ENCODE data around the gene TBC1D22A. TPM values are rescaled to one million over a fixed set of nuclear protein-coding genes. Genes with fewer than 3 reads are reported as not detected.

The TBC1D22A gene
- total RNA-seq, 1 donor from 2014 or later = 28.9 TPM

- peak overlapping the region; percentile 2 for H3K27ac Mint-ChIP-seq (ENCODE audit: unreplicated experiment)
- H3K4me1 Mint-ChIP-seq (ENCODE audit: unreplicated experiment) = peaks cover 16% of the 10 kb centered on the region
- peaks cover 6% of the 10 kb centered on the region for H3K9me3 Mint-ChIP-seq (ENCODE audit: unreplicated experiment)
- TF ChIP-seq CTCF (IDR thresholded peaks at IDR 0.05) = no peak
- H3K27me3 Mint-ChIP-seq (ENCODE audit: unreplicated experiment) = no peaks in the 10 kb centered on the region
- no peak for DNase-seq (ENCODE audit: extremely low spot score, unreplicated experiment)
- H3K36me3 Mint-ChIP-seq (ENCODE audit: unreplicated experiment) = peaks cover 4% of the 10 kb centered on the region
- no peak overlapping the region for H3K4me3 Mint-ChIP-seq (ENCODE audit: unreplicated experiment)
Measured at GRCh38 chr22:46788441-46789172, 26.2 kb downstream of the TBC1D22A start.

- Mint-ChIP-seq H3K27me3 (ENCODE audit: unreplicated experiment) (no peaks in the 10 kb centered on the region), H3K36me3 (ENCODE audit: unreplicated experiment) (peaks cover 4% of the 10 kb centered on the region), H3K4me1 (ENCODE audit: unreplicated experiment) (peaks cover 16% of the 10 kb centered on the region), H3K4me3 (ENCODE audit: unreplicated experiment) (no peak overlapping the region), H3K9me3 (ENCODE audit: unreplicated experiment) (peaks cover 6% of the 10 kb centered on the region), H3K27ac (ENCODE audit: unreplicated experiment) (no peak overlapping the region)
- no peak for DNase-seq (ENCODE audit: extremely low spot score, unreplicated experiment)
- TF ChIP-seq CTCF (IDR thresholded peaks at IDR 0.05) = no peak
Measured at GRCh38 chr22:46789992-46790391, 27.5 kb downstream of the TBC1D22A start.

- Mint-ChIP-seq H3K4me3 (ENCODE audit: unreplicated experiment) (no peak overlapping the region), H3K4me1 (ENCODE audit: unreplicated experiment) (peaks cover 16% of the 10 kb centered on the region), H3K36me3 (ENCODE audit: unreplicated experiment) (no peaks in the 10 kb centered on the region), H3K27ac (ENCODE audit: unreplicated experiment) (peak overlapping the region; percentile 65), H3K9me3 (ENCODE audit: unreplicated experiment) (no peaks in the 10 kb centered on the region), H3K27me3 (ENCODE audit: unreplicated experiment) (no peaks in the 10 kb centered on the region)
- TF ChIP-seq CTCF (IDR thresholded peaks at IDR 0.05) = no peak
- DNase-seq (ENCODE audit: extremely low spot score, unreplicated experiment) = no peak
Measured at GRCh38 chr22:46791201-46791731, 28.8 kb downstream of the TBC1D22A start.

GRCh38 chr22:46792061-46792796 lies 29.8 kb downstream of the TBC1D22A start:
- no peak overlapping the region for H3K4me3 Mint-ChIP-seq (ENCODE audit: unreplicated experiment)
- H3K36me3 Mint-ChIP-seq (ENCODE audit: unreplicated experiment) = no peaks in the 10 kb centered on the region
- peaks cover 16% of the 10 kb centered on the region for H3K4me1 Mint-ChIP-seq (ENCODE audit: unreplicated experiment)
- no peaks in the 10 kb centered on the region for H3K27me3 Mint-ChIP-seq (ENCODE audit: unreplicated experiment)
- H3K27ac Mint-ChIP-seq (ENCODE audit: unreplicated experiment) = no peak overlapping the region
- no peaks in the 10 kb centered on the region for H3K9me3 Mint-ChIP-seq (ENCODE audit: unreplicated experiment)
- no peak for TF ChIP-seq CTCF (IDR thresholded peaks at IDR 0.05)
- DNase-seq (ENCODE audit: extremely low spot score, unreplicated experiment) = no peak

GRCh38 chr22:46792841-46793261 lies 30.4 kb downstream of the TBC1D22A start:
- H3K27ac Mint-ChIP-seq (ENCODE audit: unreplicated experiment) = no peak overlapping the region
- H3K4me1 Mint-ChIP-seq (ENCODE audit: unreplicated experiment) = peaks cover 16% of the 10 kb centered on the region
- H3K4me3 Mint-ChIP-seq (ENCODE audit: unreplicated experiment) = no peak overlapping the region
- H3K9me3 Mint-ChIP-seq (ENCODE audit: unreplicated experiment) = no peaks in the 10 kb centered on the region
- DNase-seq (ENCODE audit: extremely low spot score, unreplicated experiment) = no peak
- no peak for TF ChIP-seq CTCF (IDR thresholded peaks at IDR 0.05)
- H3K27me3 Mint-ChIP-seq (ENCODE audit: unreplicated experiment) = no peaks in the 10 kb centered on the region
- peaks cover 3% of the 10 kb centered on the region for H3K36me3 Mint-ChIP-seq (ENCODE audit: unreplicated experiment)

All from osteocyte (in vitro differentiated cells).